Panc1 (cell line): ENCODE measurements around the gene AOAH. TPM values are rescaled to one million over a fixed set of nuclear protein-coding genes. Genes with fewer than 3 reads are reported as not detected.

Experiments
- ATAC-seq: fragments of 200-7000 bp; cut with Tn5 transposase; 2 replicates; pipeline ENCODE4 v1.9.1; 2020; ENCODE audit warnings: mild to moderate bottlenecking, moderate library complexity
- BruUV-seq: library from RNA; stranded (reverse); fragments of 400-500 nt; replicated peaks from 2 replicates; lab custom pipeline; 2021; lab: Mats Ljungman, UMichigan
- CTCF ChIA-PET: fragments of 300-600 bp; sonication (Branson Sonifier 250); formaldehyde crosslinking; loops from one replicate; lab custom pipeline; 2022; ENCODE audit warnings: antibody characterized with exemption; lab: Charles Lee
- POLR2A ChIA-PET: fragments of 300-600 bp; sonication (Branson Sonifier 250); formaldehyde crosslinking; loops from one replicate; lab custom pipeline; 2022; ENCODE audit warnings: antibody characterized with exemption; lab: Charles Lee
- DNase-seq: peaks from one replicate; pipeline ENCODE4 v3.0.0-alpha.2; 2010; ENCODE audit warnings: low read depth, low spot score
- H3K27ac ChIP-seq: 2 replicates; pipeline ENCODE4 v1.5.1; 2011; ENCODE audit warnings: mild to moderate bottlenecking, low read length, inconsistent platforms
- H3K27me3 ChIP-seq: fragments of 200-500 bp; sonication (Bioruptor generic); 2 replicates; pipeline ENCODE4 v1.6.0; 2014; ENCODE audit warnings: low read length, inconsistent platforms; ENCODE audit not compliant: control insufficient read depth, insufficient read depth
- H3K36me3 ChIP-seq: fragments of 200-500 bp; sonication (Bioruptor generic); 2 replicates; pipeline ENCODE4 v1.5.1; 2014; ENCODE audit warnings: inconsistent platforms, mild to moderate bottlenecking, low read length, moderate library complexity; ENCODE audit not compliant: control insufficient read depth, insufficient read depth
- H3K4me1 ChIP-seq: 2 replicates; pipeline ENCODE4 v1.5.1; 2011; ENCODE audit warnings: inconsistent platforms, mild to moderate bottlenecking, low read length, moderate library complexity; ENCODE audit not compliant: control insufficient read depth, insufficient read depth
- H3K4me3 ChIP-seq, 2 experiments: 2 replicates each; pipeline ENCODE4 v1.5.1; 2011 to 2012; ENCODE audit warnings: low read depth in 2 of 2, low read length in 2 of 2, mild to moderate bottlenecking in 2 of 2, inconsistent platforms in 1 of 2, moderate library complexity in 1 of 2
- H3K9me3 ChIP-seq: fragments of 200-500 bp; sonication (Bioruptor generic); 2 replicates; pipeline ENCODE4 v1.5.1; 2014; ENCODE audit warnings: low read depth, mild to moderate bottlenecking, inconsistent platforms, low read length, moderate library complexity; ENCODE audit not compliant: control insufficient read depth, insufficient read depth
- POLR2AphosphoS5 ChIP-seq: IDR thresholded peaks from 2 replicates; pipeline ENCODE4 v1.6.1; 2012; ENCODE audit warnings: mild to moderate bottlenecking, low read depth, low read length, moderate library complexity
- SIN3A ChIP-seq: IDR thresholded peaks from 2 replicates; pipeline ENCODE4 v1.6.1; 2012; ENCODE audit warnings: low read depth, mild to moderate bottlenecking, low read length, moderate library complexity, borderline replicate concordance; ENCODE audit not compliant: insufficient read depth
- TCF7L2 ChIP-seq: IDR thresholded peaks from 2 replicates; pipeline ENCODE4 v1.6.1; 2011; ENCODE audit warnings: mild to moderate bottlenecking, low read depth, low read length, inconsistent platforms
- in situ Hi-C: cut with HindIII; loops from 2 replicates; pipeline ENCODE4 v1.10.0; 2016; ENCODE audit warnings: low sequenced_read_pairs, low pct_unique_long_range_greater_than_20kb
- intact Hi-C: fragments of 100-400 bp; cut with micrococcal nuclease; formaldehyde crosslinking; loops from one replicate; pipeline ENCODE4 v1.10.0; 2022; ENCODE audit not compliant: unreplicated experiment
- total RNA-seq: library from RNA; stranded (reverse); gene quantifications from one replicate; pipeline ENCODE4 v1.2.1, GENCODE V29; 2021; ENCODE audit not compliant: unreplicated experiment
- TF ChIP-seq, protein P1 (sequence below): fragments of 450-650 bp; IDR thresholded peaks from 2 replicates; pipeline ENCODE4 v1.5.1; 2017; ENCODE audit warnings: mild to moderate bottlenecking
- TF ChIP-seq, protein P2 (sequence below), 2 experiments: IDR thresholded peaks; 2 replicates each; pipeline ENCODE4 v1.6.1; 2011 to 2012; ENCODE audit warnings: low read depth in 2 of 2, control low read depth in 1 of 2, low read length in 1 of 2, mild to moderate bottlenecking in 1 of 2, moderate library complexity in 1 of 2; ENCODE audit not compliant: insufficient read depth in 1 of 2

The AOAH gene
- total RNA-seq, 1 experiment from 2014 or later: 0.31 TPM

DNA sequence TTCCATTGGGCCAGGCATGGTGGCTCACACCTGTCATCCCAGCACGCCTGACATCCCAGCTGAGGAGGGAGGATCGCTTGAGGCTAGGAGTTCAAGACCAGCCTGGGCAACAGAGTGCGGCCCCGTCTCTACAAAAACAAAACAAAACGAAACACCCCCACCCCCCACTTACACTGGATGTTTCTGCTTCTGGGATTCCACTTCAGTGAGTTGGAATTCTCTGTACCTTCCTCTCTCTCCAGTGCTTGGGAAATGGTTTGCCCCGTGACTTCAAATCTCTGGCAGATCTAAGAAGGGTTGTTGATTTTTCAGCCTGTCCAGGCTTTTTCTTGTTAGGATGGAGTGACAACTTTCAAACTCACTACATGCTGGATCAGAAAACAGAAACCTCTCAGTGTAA is 227.7 kb downstream of the AOAH start:
- ATAC-seq: no peak
- no TSS peak for BruUV-seq
- DNase-seq: no peak
- no peak overlapping the region for H3K4me3 ChIP-seq
- peaks cover 17% of the 10 kb centered on the region; the same call in 1 of the 2 replicates for H3K9me3 ChIP-seq
- in situ Hi-C loops: loop anchor here (25.0 kb wide), 1 partner anchor 691 kb away; no protein-coding TSS in a partner anchor
- H3K36me3 ChIP-seq: no peaks in the 10 kb centered on the region
- no peaks in the 10 kb centered on the region for H3K27me3 ChIP-seq
- POLR2A ChIA-PET: interaction anchor here (0.6 kb wide), 1 partner anchor 268 kb away, joined by 5 read pairs; no protein-coding TSS in a partner anchor
- TF ChIP-seq, protein P1, sequence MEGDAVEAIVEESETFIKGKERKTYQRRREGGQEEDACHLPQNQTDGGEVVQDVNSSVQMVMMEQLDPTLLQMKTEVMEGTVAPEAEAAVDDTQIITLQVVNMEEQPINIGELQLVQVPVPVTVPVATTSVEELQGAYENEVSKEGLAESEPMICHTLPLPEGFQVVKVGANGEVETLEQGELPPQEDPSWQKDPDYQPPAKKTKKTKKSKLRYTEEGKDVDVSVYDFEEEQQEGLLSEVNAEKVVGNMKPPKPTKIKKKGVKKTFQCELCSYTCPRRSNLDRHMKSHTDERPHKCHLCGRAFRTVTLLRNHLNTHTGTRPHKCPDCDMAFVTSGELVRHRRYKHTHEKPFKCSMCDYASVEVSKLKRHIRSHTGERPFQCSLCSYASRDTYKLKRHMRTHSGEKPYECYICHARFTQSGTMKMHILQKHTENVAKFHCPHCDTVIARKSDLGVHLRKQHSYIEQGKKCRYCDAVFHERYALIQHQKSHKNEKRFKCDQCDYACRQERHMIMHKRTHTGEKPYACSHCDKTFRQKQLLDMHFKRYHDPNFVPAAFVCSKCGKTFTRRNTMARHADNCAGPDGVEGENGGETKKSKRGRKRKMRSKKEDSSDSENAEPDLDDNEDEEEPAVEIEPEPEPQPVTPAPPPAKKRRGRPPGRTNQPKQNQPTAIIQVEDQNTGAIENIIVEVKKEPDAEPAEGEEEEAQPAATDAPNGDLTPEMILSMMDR: no peak
- no peak for TF ChIP-seq POLR2AphosphoS5
- TF ChIP-seq, protein P2, sequence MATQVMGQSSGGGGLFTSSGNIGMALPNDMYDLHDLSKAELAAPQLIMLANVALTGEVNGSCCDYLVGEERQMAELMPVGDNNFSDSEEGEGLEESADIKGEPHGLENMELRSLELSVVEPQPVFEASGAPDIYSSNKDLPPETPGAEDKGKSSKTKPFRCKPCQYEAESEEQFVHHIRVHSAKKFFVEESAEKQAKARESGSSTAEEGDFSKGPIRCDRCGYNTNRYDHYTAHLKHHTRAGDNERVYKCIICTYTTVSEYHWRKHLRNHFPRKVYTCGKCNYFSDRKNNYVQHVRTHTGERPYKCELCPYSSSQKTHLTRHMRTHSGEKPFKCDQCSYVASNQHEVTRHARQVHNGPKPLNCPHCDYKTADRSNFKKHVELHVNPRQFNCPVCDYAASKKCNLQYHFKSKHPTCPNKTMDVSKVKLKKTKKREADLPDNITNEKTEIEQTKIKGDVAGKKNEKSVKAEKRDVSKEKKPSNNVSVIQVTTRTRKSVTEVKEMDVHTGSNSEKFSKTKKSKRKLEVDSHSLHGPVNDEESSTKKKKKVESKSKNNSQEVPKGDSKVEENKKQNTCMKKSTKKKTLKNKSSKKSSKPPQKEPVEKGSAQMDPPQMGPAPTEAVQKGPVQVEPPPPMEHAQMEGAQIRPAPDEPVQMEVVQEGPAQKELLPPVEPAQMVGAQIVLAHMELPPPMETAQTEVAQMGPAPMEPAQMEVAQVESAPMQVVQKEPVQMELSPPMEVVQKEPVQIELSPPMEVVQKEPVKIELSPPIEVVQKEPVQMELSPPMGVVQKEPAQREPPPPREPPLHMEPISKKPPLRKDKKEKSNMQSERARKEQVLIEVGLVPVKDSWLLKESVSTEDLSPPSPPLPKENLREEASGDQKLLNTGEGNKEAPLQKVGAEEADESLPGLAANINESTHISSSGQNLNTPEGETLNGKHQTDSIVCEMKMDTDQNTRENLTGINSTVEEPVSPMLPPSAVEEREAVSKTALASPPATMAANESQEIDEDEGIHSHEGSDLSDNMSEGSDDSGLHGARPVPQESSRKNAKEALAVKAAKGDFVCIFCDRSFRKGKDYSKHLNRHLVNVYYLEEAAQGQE (IDR thresholded peaks at IDR 0.05; ENCODE audit: insufficient read depth in 1 of 2, low read depth in 2 of 2, low read length in 1 of 2): no peak
- TF ChIP-seq TCF7L2: no peak
- TF ChIP-seq SIN3A: no peak
- H3K4me1 ChIP-seq: no peaks in the 10 kb centered on the region
- no peak overlapping the region for H3K27ac ChIP-seq
- CTCF ChIA-PET: no interaction called here
- intact Hi-C loops: no loop called here

DNA sequence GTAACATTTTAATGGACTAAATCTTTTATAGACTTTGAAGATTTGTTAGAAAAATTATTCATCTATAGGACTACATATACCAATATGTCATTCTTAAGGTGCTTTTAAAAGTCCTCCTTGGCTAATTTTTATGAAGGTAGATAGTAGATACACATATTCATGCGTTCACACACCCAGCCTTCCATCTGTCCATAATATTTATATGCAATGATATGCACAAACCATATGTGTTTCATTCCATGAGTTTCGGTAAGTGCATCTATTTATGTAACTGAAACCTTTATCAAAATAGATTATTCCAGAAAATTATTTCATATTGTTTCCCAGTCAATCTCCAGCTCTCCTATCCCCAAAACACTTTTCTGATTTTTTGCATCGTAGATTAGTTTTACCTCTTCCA is 233.0 kb downstream of the AOAH start:
- no peak overlapping the region; the same call in 1 of the 2 replicates for H3K27ac ChIP-seq
- no TSS peak for BruUV-seq

More for the DNA sequence above, 233.0 kb downstream of the AOAH start:
- ATAC-seq: no peak
- H3K36me3 ChIP-seq: no peaks in the 10 kb centered on the region
- no peak for DNase-seq
- peaks cover 33% of the 10 kb centered on the region; the same call in 1 of the 2 replicates for H3K9me3 ChIP-seq
- intact Hi-C loops: loop anchor here (5.0 kb wide), 1 partner anchor 166 kb away; no protein-coding TSS in a partner anchor
- no peak for TF ChIP-seq SIN3A
- TF ChIP-seq, protein P2 (IDR thresholded peaks at IDR 0.05; ENCODE audit: insufficient read depth in 1 of 2, low read depth in 2 of 2, low read length in 1 of 2): no peak
- TF ChIP-seq, protein P1: no peak
- no peak for TF ChIP-seq POLR2AphosphoS5
- POLR2A ChIA-PET: no interaction called here
- CTCF ChIA-PET: interaction anchor here (1.2 kb wide), 1 partner anchor 707 kb away, joined by 3 read pairs; no protein-coding TSS in a partner anchor
- in situ Hi-C loops: loop anchor here (25.0 kb wide), 1 partner anchor 696 kb away; no protein-coding TSS in a partner anchor
- no peaks in the 10 kb centered on the region for H3K27me3 ChIP-seq
- H3K4me3 ChIP-seq: no peak overlapping the region
- no peaks in the 10 kb centered on the region for H3K4me1 ChIP-seq
